Measurements from ENCODE around the gene FBXO42. TPM values are rescaled to one million over a fixed set of nuclear protein-coding genes. Genes with fewer than 3 reads are reported as not detected.

FBXO42 gene
- total and polyA plus RNA-seq, 12 donors: 14.0 to 44.9 (median 19.7) TPM

DNA sequence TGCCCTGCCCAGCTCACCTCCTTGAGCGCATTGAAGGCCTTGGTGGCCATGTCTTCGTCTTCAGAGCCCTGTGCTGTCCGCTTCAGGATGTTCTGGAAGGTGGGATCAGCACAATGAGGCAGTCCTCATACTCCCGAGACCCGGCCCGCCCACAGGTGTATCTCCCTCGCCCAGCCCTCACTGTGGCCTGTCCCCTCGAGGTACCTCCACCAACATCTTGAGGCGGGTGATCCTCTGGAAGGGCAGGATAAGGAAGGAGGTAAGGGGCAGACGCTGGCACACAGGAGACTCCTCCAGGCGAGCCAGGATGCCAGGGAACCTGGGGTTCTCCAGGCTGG lies 147.0 kb downstream of the FBXO42 start:
- 94 to 96% (median 96%) methylated on average over 8 to 11 of the region's 11 CpGs for WGBS, 4 donors
- DNase-seq: no peak
- TF ChIP-seq POLR2A (IDR thresholded peaks at IDR 0.05) (no peak), CTCF (IDR thresholded peaks at IDR 0.05) (no peak)
- intact Hi-C loops (cut with DNase I): no loop called here
- Histone ChIP-seq H3K27me3 (no peaks in the 10 kb centered on the region), H3K36me3 (replicated peaks in 1 of 2) (peaks cover 0 to 6% of the 10 kb centered on the region in 2 donors), H3K27ac (no peak overlapping the region), H3K4me1 (replicated peaks in 1 of 2) (peaks cover 16 to 25% of the 10 kb centered on the region in 2 donors), H3K9me3 (replicated peaks in 1 of 3) (no peaks in the 10 kb centered on the region), H3K4me3 (no peak overlapping the region)

DNA sequence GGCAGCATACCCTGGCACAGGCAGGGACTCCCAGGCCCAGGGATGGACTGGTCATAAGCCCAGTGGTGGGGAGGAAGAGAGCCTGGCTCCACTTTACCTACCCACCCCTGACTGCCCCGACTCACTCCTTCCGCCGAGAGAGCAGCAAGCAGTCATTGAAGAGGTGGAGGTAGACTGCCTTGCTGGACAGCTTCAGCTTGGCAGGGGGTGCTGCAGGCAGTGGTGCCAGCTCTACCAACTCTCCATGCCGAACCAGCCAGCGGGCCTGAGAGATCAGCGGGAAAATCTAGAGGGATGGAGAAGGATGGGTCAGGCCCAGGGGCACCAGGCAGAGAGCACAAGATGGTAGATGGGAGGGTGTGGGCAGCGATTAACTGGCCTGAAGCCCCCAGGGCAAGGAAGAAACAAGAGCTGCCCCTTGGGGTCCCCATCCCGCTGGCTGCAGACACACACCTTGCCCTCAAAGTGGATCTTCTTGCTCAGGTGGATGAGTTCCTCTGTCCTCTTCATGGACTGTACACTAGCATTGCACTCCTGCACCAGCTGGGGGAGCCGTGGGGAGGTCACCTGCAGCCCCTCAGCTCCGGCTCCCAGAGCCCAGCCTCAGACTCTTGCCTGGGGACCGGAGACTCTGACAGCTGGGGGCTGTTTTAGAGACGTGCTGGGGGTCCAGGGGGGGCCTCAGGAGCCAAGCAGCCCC lies 147.5 kb downstream of the FBXO42 start:
- Histone ChIP-seq H3K4me1 (replicated peaks in 1 of 2) (peaks cover 16 to 25% of the 10 kb centered on the region in 2 donors), H3K9me3 (replicated peaks in 1 of 3) (no peaks in the 10 kb centered on the region), H3K27ac (no peak overlapping the region), H3K27me3 (no peaks in the 10 kb centered on the region), H3K4me3 (no peak overlapping the region), H3K36me3 (replicated peaks in 1 of 2) (peaks cover 0 to 6% of the 10 kb centered on the region in 2 donors)
- intact Hi-C loops (cut with DNase I): no loop called here
- no peak for DNase-seq
- TF ChIP-seq POLR2A (IDR thresholded peaks at IDR 0.05) (no peak), CTCF (IDR thresholded peaks at IDR 0.05) (peak in 1 of 6 experiments; percentile 10)
- 81 to 94% (median 87%) methylated on average over 6 to 12 of the region's 12 CpGs for WGBS, 4 donors

GRCh38 chr1:16204216-16204615 lies 148.1 kb downstream of the FBXO42 start:
- intact Hi-C loops (cut with DNase I): no loop called here
- Histone ChIP-seq H3K36me3 (replicated peaks in 1 of 2) (peaks cover 0 to 6% of the 10 kb centered on the region in 2 donors), H3K27me3 (no peaks in the 10 kb centered on the region), H3K9me3 (replicated peaks in 1 of 3) (no peaks in the 10 kb centered on the region), H3K4me3 (no peak overlapping the region), H3K4me1 (replicated peaks in 1 of 2) (peaks cover 16 to 25% of the 10 kb centered on the region in 2 donors), H3K27ac (no peak overlapping the region)
- TF ChIP-seq POLR2A (IDR thresholded peaks at IDR 0.05) (no peak), CTCF (IDR thresholded peaks at IDR 0.05) (no peak)
- no peak for DNase-seq
- WGBS, 4 donors: 83 to 100% (median 88%) methylated on average over 1 to 2 of the region's 2 CpGs; no CpG with 5 or more reads in 1 of the 4 donors

- WGBS, 4 donors: 48 to 85% (median 69%) methylated on average over 3 of the region's 3 CpGs
- no peak overlapping the region for H3K27ac ChIP-seq
Measured at GRCh38 chr1:16203550-16203949, 148.7 kb downstream of the FBXO42 start.

More at GRCh38 chr1:16203550-16203949, 148.7 kb downstream of the FBXO42 start:
- H3K4me3 ChIP-seq: no peak overlapping the region
- intact Hi-C loops (cut with DNase I): no loop called here
- H3K36me3 ChIP-seq (replicated peaks in 1 of 2): peaks cover 0 to 6% of the 10 kb centered on the region in 2 donors
- H3K27me3 ChIP-seq: no peaks in the 10 kb centered on the region
- H3K4me1 ChIP-seq (replicated peaks in 1 of 2): peaks cover 12 to 20% of the 10 kb centered on the region in 2 donors
- TF ChIP-seq CTCF (IDR thresholded peaks at IDR 0.05) (no peak), POLR2A (IDR thresholded peaks at IDR 0.05) (no peak)
- no peaks in the 10 kb centered on the region for H3K9me3 ChIP-seq (replicated peaks in 1 of 3)
- DNase-seq: no peak
